ENCODE data around the gene PMP22. TPM values are rescaled to one million over a fixed set of nuclear protein-coding genes. Genes with fewer than 3 reads are reported as not detected.

The PMP22 gene
- total RNA-seq, 1 experiment from 2014 or later: 1.7 TPM

GRCh38 chr17:15278380-15278779 lies 13.3 kb upstream of the PMP22 start:
- Mint-ChIP-seq H3K27me3 (ENCODE audit: unreplicated experiment) (peaks cover 7% of the 10 kb centered on the region), H3K27ac (ENCODE audit: unreplicated experiment) (no peak overlapping the region), H3K9me3 (ENCODE audit: low read depth, unreplicated experiment) (peaks cover 2% of the 10 kb centered on the region), H3K4me1 (ENCODE audit: low read depth, unreplicated experiment) (no peaks in the 10 kb centered on the region), H3K4me3 (ENCODE audit: low read depth, unreplicated experiment) (no peak overlapping the region), H3K36me3 (ENCODE audit: insufficient read depth, unreplicated experiment) (no peaks in the 10 kb centered on the region)
- no peak for TF ChIP-seq CTCF (IDR thresholded peaks at IDR 0.05; ENCODE audit: unreplicated experiment)
- BruUV-seq (replicated peaks): no TSS peak
- no peak for DNase-seq
- intact Hi-C loops (cut with micrococcal nuclease; ENCODE audit: unreplicated experiment): no loop called here
- CTCF ChIA-PET: no interaction called here

GRCh38 chr17:15274017-15274416 lies 8.9 kb upstream of the PMP22 start:
- CTCF ChIA-PET: no interaction called here
- Mint-ChIP-seq H3K9me3 (ENCODE audit: low read depth, unreplicated experiment) (peaks cover 2% of the 10 kb centered on the region), H3K4me1 (ENCODE audit: low read depth, unreplicated experiment) (no peaks in the 10 kb centered on the region), H3K27me3 (ENCODE audit: unreplicated experiment) (peaks cover 5% of the 10 kb centered on the region), H3K4me3 (ENCODE audit: low read depth, unreplicated experiment) (no peak overlapping the region), H3K27ac (ENCODE audit: unreplicated experiment) (no peak overlapping the region), H3K36me3 (ENCODE audit: insufficient read depth, unreplicated experiment) (no peaks in the 10 kb centered on the region)
- TF ChIP-seq CTCF (IDR thresholded peaks at IDR 0.05; ENCODE audit: unreplicated experiment): no peak
- no TSS peak for BruUV-seq (replicated peaks)
- DNase-seq: no peak
- intact Hi-C loops (cut with micrococcal nuclease; ENCODE audit: unreplicated experiment): no loop called here

GRCh38 chr17:15273141-15273793 lies 8.1 kb upstream of the PMP22 start:
- H3K36me3 Mint-ChIP-seq (ENCODE audit: insufficient read depth, unreplicated experiment): no peaks in the 10 kb centered on the region
- H3K4me1 Mint-ChIP-seq (ENCODE audit: low read depth, unreplicated experiment): no peaks in the 10 kb centered on the region
- no peak overlapping the region for H3K27ac Mint-ChIP-seq (ENCODE audit: unreplicated experiment)
- H3K27me3 Mint-ChIP-seq (ENCODE audit: unreplicated experiment): peaks cover 12% of the 10 kb centered on the region
- peaks cover 2% of the 10 kb centered on the region for H3K9me3 Mint-ChIP-seq (ENCODE audit: low read depth, unreplicated experiment)
- no TSS peak for BruUV-seq (replicated peaks)
- intact Hi-C loops (cut with micrococcal nuclease; ENCODE audit: unreplicated experiment): no loop called here
- TF ChIP-seq CTCF (IDR thresholded peaks at IDR 0.05; ENCODE audit: unreplicated experiment): no peak
- no peak overlapping the region for H3K4me3 Mint-ChIP-seq (ENCODE audit: low read depth, unreplicated experiment)
- CTCF ChIA-PET: no interaction called here
- no peak for DNase-seq

- TF ChIP-seq CTCF (IDR thresholded peaks at IDR 0.05; ENCODE audit: unreplicated experiment): no peak
- Mint-ChIP-seq H3K36me3 (ENCODE audit: insufficient read depth, unreplicated experiment) (no peaks in the 10 kb centered on the region), H3K4me1 (ENCODE audit: low read depth, unreplicated experiment) (no peaks in the 10 kb centered on the region), H3K27me3 (ENCODE audit: unreplicated experiment) (peaks cover 28% of the 10 kb centered on the region), H3K9me3 (ENCODE audit: low read depth, unreplicated experiment) (peaks cover 2% of the 10 kb centered on the region), H3K4me3 (ENCODE audit: low read depth, unreplicated experiment) (no peak overlapping the region), H3K27ac (ENCODE audit: unreplicated experiment) (no peak overlapping the region)
- intact Hi-C loops (cut with micrococcal nuclease; ENCODE audit: unreplicated experiment): no loop called here
- no peak for DNase-seq
- CTCF ChIA-PET: no interaction called here
- BruUV-seq (replicated peaks): no TSS peak
Measured at GRCh38 chr17:15271741-15272140, 6.6 kb upstream of the PMP22 start.
